Hematopoietic multipotent progenitor cell treated with erythropoietin and hydrocortisone succinate and interleukin-3 and kit ligand, for 15 days (in vitro differentiated cells): ENCODE data around the gene NLN.

Experiments used
- DNase-seq: peaks from one replicate; pipeline ENCODE4 v3.0.0-alpha.2; 2015; ENCODE audit warnings: low spot score

The NLN gene

GRCh38 chr5:65809817-65810531 lies 88.0 kb downstream of the NLN start:
- DNase-seq, result peak; percentile 15

- no peak for DNase-seq
Observed at GRCh38 chr5:65811004-65811403, 89.0 kb downstream of the NLN start.

DNA sequence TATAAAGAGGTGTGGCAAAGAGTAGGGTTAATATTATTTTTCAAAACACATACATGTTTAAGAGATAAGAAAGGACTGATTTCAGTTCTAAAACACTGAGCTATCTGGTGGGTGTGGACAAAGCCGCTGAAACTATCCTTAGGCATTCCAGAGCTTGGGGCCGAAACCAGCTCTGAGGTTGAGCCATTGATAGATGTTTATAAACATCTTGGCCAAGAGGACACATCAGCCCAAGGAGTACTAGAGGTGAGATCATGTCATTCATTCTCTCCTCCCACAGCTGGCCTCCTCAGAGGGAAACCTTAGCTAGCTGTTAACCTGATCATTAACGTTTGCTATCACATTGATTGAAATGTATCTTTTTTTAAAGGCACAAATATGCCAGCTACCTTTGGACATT lies 89.9 kb downstream of the NLN start:
- DNase-seq, result no peak

DNA sequence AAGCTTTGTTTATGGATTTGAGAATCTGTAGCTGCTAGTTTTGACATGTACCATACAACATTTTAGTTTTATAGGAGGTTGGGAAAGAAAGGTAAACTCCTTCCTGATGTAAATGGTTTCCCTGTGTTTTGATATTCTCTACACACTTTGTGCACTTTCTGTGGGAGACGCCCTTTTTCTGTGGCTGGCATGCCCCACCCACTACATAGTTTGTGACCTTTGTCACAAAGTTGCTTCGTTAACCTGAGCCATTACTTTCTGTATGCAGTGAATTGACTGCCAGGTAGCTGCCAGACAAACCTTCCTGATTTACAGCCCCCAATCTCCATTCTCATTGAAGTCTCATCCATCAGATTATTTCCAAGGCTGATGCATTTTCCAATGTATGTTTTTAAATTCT lies 90.6 kb downstream of the NLN start:
- no peak for DNase-seq

DNA sequence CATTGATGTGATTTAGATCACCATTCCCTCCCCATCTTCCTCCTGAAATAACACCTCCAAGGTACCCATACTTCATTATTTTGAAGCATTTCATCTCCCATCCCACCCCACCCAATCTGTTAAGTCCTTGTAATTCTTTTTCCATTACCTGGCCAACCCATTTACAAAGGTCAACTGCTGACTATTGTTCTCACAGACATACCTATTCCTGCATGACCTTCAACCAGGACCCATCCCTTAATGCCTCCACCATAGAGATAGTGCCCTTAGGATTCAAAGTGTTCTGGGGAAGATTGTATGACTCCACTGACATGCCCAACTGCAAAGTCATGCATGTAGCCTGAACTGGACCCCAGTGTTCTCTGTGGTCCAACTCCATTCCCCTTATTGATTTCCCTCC lies 91.2 kb downstream of the NLN start:
- DNase-seq, result no peak

- DNase-seq, result no peak
Observed at GRCh38 chr5:65815161-65815560, 93.2 kb downstream of the NLN start.

DNA sequence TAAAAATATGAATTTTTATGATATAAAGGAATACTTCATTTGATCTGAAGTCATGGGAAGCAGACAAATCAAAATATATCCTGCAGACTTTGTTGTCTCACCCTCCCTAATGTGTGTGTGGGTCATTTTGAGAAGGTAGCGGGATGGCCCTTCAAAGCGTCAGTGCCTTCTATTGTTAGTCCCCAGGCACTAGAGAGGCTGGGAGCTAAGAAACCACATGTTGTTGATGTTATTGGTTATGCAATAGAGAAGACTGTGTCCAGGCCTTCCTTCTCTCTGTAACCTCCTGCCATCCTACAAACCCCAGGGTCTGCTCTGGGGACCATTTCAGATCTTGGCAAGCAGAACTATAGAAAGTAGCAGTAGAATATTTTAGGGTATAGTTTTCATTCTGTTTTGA lies 94.7 kb downstream of the NLN start:
- no peak for DNase-seq

- DNase-seq, result no peak
Observed at GRCh38 chr5:65817931-65818330, 95.9 kb downstream of the NLN start.

- DNase-seq, result no peak
Observed at GRCh38 chr5:65818592-65818991, 96.6 kb downstream of the NLN start.

GRCh38 chr5:65819215-65819904 lies 97.4 kb downstream of the NLN start:
- DNase-seq, result no peak

GRCh38 chr5:65819905-65820240 lies 97.9 kb downstream of the NLN start:
- no peak for DNase-seq

GRCh38 chr5:65820373-65820772 lies 98.4 kb downstream of the NLN start:
- no peak for DNase-seq

- no peak for DNase-seq
Observed at GRCh38 chr5:65821966-65822365, 100.0 kb downstream of the NLN start.

GRCh38 chr5:65822710-65823109 lies 100.7 kb downstream of the NLN start:
- DNase-seq, result no peak

DNA sequence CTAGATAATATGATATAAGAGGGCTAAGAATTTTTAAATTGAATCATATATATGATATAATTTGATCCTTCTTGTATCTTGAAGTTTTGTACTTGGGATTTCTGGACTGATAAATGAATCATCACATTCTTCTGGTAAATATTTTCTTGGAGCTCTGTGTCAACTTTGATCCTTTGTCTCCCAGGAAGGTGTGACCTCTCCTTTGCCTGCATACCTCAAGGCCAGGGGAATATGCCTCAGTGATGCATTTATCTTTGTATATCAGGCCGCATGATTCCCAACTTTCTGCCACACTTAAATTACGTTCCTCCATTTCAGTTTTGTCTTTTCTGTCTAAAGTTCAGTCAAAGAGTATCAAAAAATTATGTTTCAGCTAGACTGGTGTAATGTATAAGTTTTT lies 101.2 kb downstream of the NLN start:
- no peak for DNase-seq

- DNase-seq, result no peak
Observed at GRCh38 chr5:65823845-65824445, 101.9 kb downstream of the NLN start.

DNA sequence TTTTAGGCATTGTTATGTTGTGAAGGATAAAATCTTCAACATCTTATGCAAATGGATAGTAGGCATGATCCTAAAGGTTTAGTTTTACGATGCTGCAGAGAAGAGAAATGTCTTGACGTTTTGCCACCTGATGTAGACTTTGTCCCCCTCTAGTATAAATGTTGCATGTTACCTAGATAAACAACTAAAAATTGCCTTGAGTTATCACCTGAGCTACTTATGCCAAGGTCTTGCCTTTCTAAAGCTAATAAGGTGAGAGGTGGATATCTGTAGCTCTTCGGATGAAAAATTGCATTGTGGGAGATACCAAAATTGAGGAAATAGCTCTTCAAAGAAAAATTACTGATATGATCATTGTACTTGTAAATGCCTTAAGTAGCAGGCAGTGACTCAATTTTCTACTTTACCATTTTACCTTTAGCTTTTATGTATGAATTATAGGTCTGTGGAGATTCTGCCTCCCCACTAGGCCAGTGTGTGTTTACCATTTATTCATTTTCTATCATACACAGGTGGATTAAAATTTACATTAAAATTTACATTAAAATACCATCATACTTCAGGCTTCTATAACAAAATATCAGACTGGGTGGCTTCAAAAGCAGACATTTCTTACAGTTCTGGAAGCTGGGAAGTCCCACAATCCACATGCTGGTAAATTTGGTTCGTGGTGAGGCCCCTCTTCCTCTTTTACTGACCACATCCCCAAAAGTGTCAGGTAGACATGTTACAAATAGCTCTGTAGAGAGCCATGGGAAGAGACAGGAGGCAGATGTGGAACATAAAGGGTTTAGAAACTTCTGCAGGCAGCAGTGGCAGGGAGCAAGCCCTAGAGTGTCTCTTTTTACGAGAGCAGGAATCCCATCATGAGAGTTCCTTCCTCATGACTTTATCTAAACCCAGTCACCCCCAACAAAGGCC lies 103.7 kb downstream of the NLN start:
- no peak for DNase-seq

- DNase-seq, result no peak
Observed at GRCh38 chr5:65828022-65828896, 106.3 kb downstream of the NLN start.

DNA sequence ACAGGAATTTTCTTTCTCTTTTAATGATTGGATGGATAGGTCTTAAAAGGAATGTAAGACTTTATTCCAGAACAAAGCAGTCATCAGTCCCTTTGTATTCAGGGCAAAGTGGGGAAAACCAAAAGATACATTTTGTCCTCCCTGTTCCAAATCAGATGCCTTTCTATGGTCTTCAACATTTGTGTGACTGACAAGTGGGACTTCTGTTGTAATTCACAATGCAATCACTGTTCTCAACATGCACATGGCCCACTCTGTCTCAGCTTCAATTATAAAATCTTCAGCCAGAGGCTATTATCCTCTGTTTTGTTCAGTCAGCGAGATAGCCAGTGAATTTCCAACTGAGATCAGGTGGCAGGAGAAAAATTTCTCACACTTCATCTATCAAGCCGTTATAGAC lies 108.9 kb downstream of the NLN start:
- no peak for DNase-seq

GRCh38 chr5:65831276-65831675 lies 109.3 kb downstream of the NLN start:
- no peak for DNase-seq

DNA sequence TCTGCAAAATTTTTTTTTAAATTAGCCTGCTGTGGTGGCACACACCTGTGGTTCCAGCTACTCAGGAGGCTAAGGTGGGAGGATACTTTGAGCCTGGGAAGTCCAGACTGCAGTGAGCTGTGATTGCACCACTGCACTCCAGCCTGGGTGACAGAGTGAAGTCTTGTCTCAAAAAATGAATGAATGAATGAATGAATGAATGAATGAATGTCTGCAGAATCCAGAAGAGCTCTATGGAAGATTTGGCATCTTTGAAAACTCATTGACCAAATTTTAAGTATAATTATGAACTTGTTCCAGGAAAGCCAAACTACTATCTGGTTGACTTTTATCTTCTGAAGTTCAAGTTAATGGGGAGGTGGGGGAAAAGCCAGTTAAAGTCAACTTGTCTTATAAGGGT lies 110.1 kb downstream of the NLN start:
- no peak for DNase-seq
